Stimulated activated CD8-positive, alpha-beta memory T cell treated with anti-CD3 and anti-CD28 coated beads, Interleukin-7, amount 100 ng/mL, for 24 hours (primary cell): Measurements from ENCODE around the gene MMEL1.

Experiments
- DNase-seq: peaks from one replicate; pipeline ENCODE4 v3.0.0-alpha.2; 2020; ENCODE audit warnings: low read depth

Gene MMEL1

GRCh38 chr1:2604844-2605508 is 27.8 kb downstream of the MMEL1 start:
- no peak for DNase-seq

GRCh38 chr1:2604156-2604843 is 28.5 kb downstream of the MMEL1 start:
- DNase-seq = no peak

GRCh38 chr1:2603521-2604155 is 29.2 kb downstream of the MMEL1 start:
- no peak for DNase-seq

GRCh38 chr1:2602866-2603520 is 29.8 kb downstream of the MMEL1 start:
- DNase-seq = no peak

DNA sequence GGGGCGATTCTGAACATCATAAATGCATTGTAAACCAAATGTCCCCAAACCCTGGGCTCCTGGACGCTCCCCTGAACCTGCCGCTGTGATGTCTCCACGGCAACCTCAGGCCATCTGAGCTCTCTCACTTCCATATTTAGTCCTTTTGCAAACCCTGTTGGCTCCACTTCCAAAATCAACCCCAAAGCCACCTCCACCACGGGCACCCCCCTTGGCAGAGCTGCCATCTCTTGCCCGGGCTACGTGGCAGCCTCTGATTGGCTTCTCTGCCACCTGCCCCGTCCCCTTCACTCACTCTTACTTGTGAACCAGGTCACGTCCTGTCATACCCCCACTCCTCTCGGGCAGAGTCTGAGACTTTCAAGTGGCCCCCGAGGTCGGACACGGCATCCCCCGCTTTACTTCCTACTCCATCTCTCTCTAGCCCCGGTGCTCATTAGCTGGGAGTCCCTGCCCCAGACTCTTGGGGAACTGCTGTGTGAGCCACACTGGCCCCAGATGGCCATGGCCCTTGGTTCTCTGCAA is 30.4 kb downstream of the MMEL1 start:
- no peak for DNase-seq

- DNase-seq = no peak
Observed at GRCh38 chr1:2601721-2602303, 31.0 kb downstream of the MMEL1 start.

DNA sequence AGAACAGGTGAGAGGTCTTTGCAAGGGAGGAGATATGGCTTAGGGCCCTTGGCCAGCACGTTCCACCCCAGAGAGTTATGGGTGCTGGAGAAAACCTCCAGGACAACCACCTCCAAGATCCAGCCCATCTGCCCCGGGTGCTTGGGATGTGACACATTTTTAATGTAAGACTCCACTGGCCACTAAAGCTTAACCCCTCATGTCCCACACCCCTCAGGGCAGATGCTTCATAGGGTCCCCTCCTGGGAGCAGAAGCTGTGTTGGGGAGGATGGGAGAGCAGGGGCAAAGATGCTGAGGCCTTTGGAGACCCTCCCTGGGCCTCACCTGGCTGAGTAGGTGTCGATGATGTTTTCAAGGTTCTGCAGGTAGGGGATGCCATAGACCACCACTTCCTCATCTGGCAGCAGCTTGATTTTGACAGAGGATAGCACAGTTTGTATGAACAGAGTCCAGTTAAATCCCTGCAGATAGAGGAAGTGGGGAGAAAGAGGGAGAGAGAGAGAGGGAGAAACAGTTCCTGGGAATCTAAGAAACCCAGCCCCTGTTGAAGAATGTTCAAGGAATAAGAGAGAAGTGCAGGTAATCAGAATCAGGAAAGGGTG is 34.4 kb downstream of the MMEL1 start:
- DNase-seq = no peak

DNA sequence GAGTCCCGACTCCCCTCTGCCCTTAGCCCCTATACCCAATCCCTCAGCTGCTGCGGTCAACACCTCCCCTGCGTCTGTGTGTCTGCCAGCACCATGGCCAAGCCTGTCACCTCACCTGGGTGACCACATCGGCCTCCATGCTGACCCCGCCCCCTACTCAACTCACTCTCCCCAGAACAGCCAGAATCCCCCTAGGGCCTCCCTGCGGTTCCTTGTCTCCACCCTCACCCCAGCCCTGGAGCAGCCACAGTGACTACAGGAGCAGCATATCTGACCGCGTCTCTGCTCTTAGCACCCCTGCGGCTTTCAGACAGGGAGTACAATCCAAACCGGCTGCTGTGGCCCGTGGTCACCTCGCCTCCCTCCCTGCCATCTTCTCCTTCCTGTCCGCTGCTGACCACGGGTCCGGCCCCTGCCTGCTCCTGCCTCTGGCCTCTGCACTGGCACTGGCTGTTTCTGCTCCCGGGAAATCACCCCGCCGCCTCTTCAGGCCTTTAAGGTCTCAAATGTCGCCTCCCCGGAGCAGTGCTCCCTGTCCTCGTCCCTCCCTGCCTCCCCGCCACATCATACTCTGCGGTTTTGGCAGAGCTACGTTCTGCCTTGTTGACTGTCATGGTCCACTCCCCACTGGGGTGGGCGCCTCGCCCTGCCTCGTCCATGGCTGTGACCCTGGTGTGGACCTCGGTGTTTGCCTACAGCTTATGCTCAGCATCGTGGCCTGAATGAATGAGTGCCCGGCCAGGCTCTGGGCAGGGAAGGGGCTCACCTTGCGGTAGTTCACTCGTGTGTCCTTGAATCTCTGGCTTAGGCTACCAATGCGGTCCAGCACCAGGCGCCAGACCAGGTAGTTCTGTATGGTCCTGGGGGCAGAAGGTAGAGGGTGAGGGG is 35.1 kb downstream of the MMEL1 start:
- no peak for DNase-seq

- DNase-seq = no peak
Observed at GRCh38 chr1:2596530-2597333, 36.1 kb downstream of the MMEL1 start.

DNA sequence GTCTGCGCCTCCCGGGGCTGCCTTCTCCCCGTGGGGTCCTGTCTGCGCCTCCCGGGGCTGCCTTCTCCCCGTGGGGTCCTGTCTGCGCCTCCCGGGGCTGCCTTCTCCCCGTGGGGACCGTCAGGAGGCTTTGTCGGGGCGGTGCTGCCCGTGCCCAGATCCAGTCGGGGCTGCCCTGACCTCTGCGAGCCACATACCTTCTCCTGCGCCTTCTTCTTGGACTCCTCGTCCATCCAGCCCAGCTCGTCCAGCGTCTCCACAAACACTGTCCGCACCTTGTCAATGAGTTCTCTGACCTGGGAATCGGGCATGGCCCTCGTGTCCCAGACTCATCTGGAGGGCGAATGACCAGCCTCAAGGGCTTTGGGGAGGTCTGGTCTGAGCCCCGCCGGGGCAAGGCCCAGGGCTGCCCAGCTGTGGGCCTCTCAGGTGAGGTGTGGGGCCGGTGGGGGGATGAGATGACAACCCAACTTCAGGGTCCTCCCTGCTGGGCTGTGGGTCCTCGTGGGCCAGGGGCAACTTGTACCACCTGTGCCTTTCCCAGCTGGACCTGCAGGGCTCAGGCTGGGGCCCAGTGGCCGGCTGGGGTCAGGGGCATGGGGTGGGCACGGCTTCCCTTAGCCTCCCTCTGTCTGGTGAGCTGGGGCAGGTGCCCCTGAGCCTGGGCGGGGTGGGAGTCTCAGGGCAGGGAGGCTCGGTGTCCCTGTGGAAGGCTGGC is 36.8 kb downstream of the MMEL1 start:
- no peak for DNase-seq

GRCh38 chr1:2595261-2595811 is 37.5 kb downstream of the MMEL1 start:
- no peak for DNase-seq

- DNase-seq = no peak
Observed at GRCh38 chr1:2594641-2595131, 38.1 kb downstream of the MMEL1 start.

- no peak for DNase-seq
Observed at GRCh38 chr1:2594001-2594640, 38.7 kb downstream of the MMEL1 start.

- DNase-seq = no peak
Observed at GRCh38 chr1:2593251-2593878, 39.5 kb downstream of the MMEL1 start.

DNA sequence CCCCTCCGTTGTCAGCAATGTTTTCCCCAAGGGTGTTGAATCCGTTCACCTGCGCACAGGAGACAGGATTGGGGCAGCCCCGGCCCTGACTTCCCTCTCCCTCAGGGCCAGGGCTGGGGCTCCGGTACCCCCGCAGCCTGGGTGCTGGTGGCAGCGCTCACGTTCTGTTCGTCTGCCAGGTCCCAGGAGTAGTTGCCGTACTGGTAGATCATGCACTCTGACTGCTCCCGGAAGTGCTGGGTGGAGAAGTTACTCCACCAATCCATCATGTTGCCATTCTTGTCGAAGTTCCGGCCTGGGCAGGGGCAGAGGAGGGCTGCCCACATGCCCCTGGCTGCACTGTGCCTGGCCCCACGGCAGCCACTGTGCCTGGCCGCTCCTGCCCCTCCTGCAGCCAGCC is 40.1 kb downstream of the MMEL1 start:
- no peak for DNase-seq

GRCh38 chr1:2591581-2592261 is 41.1 kb downstream of the MMEL1 start:
- DNase-seq = no peak

- DNase-seq = no peak
Observed at GRCh38 chr1:2591233-2591580, 41.6 kb downstream of the MMEL1 start.
